ENCODE measurements around the gene TMEM79.

DNA sequence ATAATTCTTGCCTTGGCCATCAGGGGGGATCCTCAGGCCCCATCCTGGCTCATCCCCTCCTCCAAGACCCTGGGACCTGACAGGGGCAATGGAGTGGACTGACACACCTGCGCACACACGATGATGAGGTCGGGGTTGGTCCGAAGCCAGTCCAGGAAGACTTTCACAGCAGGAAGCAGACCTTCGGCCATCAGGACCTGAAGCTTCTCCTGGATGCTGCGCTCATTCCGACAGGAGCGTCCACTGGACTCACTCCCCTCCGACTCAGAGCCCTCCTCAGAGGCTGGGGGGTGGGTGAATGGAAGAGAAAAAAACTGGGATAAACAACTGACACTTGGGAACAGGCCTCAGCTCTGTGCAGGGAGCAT lies 20.9 kb upstream of the TMEM79 start:
- TF ChIP-seq, protein P1, sequence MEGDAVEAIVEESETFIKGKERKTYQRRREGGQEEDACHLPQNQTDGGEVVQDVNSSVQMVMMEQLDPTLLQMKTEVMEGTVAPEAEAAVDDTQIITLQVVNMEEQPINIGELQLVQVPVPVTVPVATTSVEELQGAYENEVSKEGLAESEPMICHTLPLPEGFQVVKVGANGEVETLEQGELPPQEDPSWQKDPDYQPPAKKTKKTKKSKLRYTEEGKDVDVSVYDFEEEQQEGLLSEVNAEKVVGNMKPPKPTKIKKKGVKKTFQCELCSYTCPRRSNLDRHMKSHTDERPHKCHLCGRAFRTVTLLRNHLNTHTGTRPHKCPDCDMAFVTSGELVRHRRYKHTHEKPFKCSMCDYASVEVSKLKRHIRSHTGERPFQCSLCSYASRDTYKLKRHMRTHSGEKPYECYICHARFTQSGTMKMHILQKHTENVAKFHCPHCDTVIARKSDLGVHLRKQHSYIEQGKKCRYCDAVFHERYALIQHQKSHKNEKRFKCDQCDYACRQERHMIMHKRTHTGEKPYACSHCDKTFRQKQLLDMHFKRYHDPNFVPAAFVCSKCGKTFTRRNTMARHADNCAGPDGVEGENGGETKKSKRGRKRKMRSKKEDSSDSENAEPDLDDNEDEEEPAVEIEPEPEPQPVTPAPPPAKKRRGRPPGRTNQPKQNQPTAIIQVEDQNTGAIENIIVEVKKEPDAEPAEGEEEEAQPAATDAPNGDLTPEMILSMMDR (IDR thresholded peaks at IDR 0.05; ENCODE audit: extremely low read depth in 1 of 2, insufficient read depth in 1 of 2, low read depth in 1 of 2, low read length in 2 of 2) = no peak
- no peak for TF ChIP-seq EZH2 (IDR thresholded peaks at IDR 0.05; ENCODE audit: borderline replicate concordance, low read depth, low read length, severe bottlenecking)
- TF ChIP-seq POLR2AphosphoS5 (IDR thresholded peaks at IDR 0.05; ENCODE audit: insufficient read depth, low read depth, low read length) = no peak
- no peak for TF ChIP-seq MYC (IDR thresholded peaks at IDR 0.05; ENCODE audit: low read depth, low read length)
- TF ChIP-seq POLR2A (IDR thresholded peaks at IDR 0.05; ENCODE audit: low read depth, low read length) = no peak
- no peak for TF ChIP-seq GATA2 (IDR thresholded peaks at IDR 0.05; ENCODE audit: insufficient read depth, insufficient read length, low read depth, low read length)
